ENCODE measurements around the gene DDX1. TPM values are rescaled to one million over a fixed set of nuclear protein-coding genes. Genes with fewer than 3 reads are reported as not detected.

Gene DDX1
- total RNA-seq, 2 donors from 2014 or later = 39.0 to 50.7 TPM

DNA sequence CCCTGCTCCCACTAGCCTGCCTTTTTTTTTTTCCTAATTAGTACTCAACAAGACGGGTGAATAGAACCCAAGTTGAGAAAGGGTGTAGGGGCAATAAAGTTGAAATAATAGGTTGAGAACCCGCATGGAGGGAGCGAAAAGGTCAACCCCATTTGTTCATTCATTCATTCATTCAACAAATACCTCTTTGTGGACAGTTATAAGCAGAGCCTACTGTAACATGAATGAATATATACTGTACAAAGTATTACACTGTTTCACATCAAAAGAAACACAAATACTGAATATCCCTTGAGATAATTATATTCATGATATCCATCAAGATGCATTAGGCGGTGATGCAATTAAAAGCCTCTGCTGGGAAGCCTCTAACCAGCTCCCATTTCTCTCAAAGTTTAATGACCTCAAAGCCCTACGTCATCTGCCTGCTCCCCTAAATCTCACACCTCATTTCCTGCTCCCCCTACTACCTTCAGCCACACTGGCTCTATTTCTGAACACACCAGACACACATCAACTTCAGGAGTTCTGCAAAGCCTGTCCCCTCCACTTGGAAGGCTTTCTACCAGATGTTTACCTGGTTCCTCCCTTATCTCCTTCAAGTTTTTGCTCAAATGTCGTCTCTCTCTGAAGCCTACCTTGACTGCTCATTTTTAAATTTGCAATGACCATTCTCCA, 29.2 kb upstream of the DDX1 start:
- no peak for DNase-seq (ENCODE audit: low spot score)
- Histone ChIP-seq H3K9me3 (no peaks in the 10 kb centered on the region), H3K27me3 (replicated peaks; ENCODE audit: insufficient read depth) (no peaks in the 10 kb centered on the region), H3K4me1 (replicated peaks) (peaks cover 7% of the 10 kb centered on the region), H3K27ac (peak overlapping the region in 1 of 2 donors; percentile 68), H3K4me3 (no peak overlapping the region), H3K36me3 (no peaks in the 10 kb centered on the region)
- no peak for TF ChIP-seq POLR2AphosphoS5 (IDR thresholded peaks at IDR 0.05)
- no peak for TF ChIP-seq CTCF (IDR thresholded peaks at IDR 0.05)
- no peak for TF ChIP-seq POLR2A (IDR thresholded peaks at IDR 0.05)
- 74% methylated on average over 6 of the region's 6 CpGs for WGBS
- intact Hi-C loops (cut with DNase I) = no loop called here

DNA sequence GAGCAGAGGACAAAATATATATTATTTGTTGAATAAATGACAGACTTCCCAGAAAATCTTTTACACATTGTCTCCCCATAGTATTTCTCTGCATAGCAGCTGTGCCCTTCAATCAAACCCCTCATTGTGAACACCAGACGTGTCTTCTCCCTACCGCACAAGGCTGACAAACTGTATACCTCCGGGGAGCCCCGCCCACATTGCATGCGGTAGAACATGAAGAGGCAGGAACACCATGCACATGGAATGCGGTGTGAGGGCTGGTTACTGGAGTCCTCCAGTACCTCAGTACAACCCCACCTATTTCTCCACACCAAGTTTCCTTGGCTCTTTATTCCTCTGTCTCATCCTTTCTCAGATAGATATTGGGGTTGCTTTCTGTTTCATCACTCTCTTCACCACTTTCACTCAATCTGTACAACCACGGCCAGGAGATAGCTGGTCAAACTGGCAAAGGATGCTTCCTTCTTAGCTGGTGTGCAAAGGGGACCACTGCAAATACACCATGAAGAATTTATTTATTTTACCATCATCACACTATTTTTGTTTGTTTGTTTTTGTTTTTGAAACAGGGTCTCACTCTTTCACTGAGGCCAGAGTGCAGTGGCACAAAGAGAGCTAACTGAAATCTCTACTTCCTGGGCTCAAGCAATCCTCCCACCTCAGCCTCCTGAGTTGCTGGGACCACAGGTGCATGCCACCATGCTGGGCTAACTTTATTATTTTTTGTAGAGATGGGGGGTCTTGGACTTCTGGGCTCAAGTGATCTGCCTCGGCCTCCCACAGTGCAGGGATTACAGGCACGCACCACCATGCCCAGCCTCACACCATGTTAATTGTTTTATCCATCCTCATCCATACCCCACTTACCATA, 28.2 kb upstream of the DDX1 start:
- no peak for TF ChIP-seq POLR2AphosphoS5 (IDR thresholded peaks at IDR 0.05)
- no peak for TF ChIP-seq CTCF (IDR thresholded peaks at IDR 0.05)
- TF ChIP-seq POLR2A (IDR thresholded peaks at IDR 0.05) = no peak
- peaks cover 7% of the 10 kb centered on the region for H3K4me1 ChIP-seq (replicated peaks)
- intact Hi-C loops (cut with DNase I) = no loop called here
- H3K27me3 ChIP-seq (replicated peaks; ENCODE audit: insufficient read depth) = no peaks in the 10 kb centered on the region
- H3K4me3 ChIP-seq = no peak overlapping the region
- 90% methylated on average over 9 of the region's 9 CpGs for WGBS
- no peak for DNase-seq (ENCODE audit: low spot score)
- no peaks in the 10 kb centered on the region for H3K9me3 ChIP-seq
- H3K36me3 ChIP-seq = no peaks in the 10 kb centered on the region
- no peak overlapping the region for H3K27ac ChIP-seq

- no peak for TF ChIP-seq POLR2A (IDR thresholded peaks at IDR 0.05)
- no peak for TF ChIP-seq POLR2AphosphoS5 (IDR thresholded peaks at IDR 0.05)
- no peak for TF ChIP-seq CTCF (IDR thresholded peaks at IDR 0.05)
- H3K4me3 ChIP-seq = no peak overlapping the region
Measured at GRCh38 chr2:15565392-15565791, 26.3 kb upstream of the DDX1 start.

GRCh38 chr2:15565994-15566671, 25.5 kb upstream of the DDX1 start:
- no peak overlapping the region for H3K27ac ChIP-seq
- H3K27me3 ChIP-seq (replicated peaks; ENCODE audit: insufficient read depth) = no peaks in the 10 kb centered on the region
- 0% methylated on average over 2 of the region's 2 CpGs for WGBS
- no peak for DNase-seq (ENCODE audit: low spot score)
- H3K4me3 ChIP-seq = no peak overlapping the region
- TF ChIP-seq CTCF (IDR thresholded peaks at IDR 0.05) = no peak
- no peak for TF ChIP-seq POLR2A (IDR thresholded peaks at IDR 0.05)
- TF ChIP-seq POLR2AphosphoS5 (IDR thresholded peaks at IDR 0.05) = no peak
- intact Hi-C loops (cut with DNase I) = no loop called here
- no peaks in the 10 kb centered on the region for H3K36me3 ChIP-seq
- no peaks in the 10 kb centered on the region for H3K9me3 ChIP-seq
- no peaks in the 10 kb centered on the region for H3K4me1 ChIP-seq (replicated peaks)

More at GRCh38 chr2:15565392-15565791, 26.3 kb upstream of the DDX1 start:
- Histone ChIP-seq H3K27me3 (replicated peaks; ENCODE audit: insufficient read depth) (no peaks in the 10 kb centered on the region), H3K36me3 (no peaks in the 10 kb centered on the region), H3K9me3 (no peaks in the 10 kb centered on the region), H3K27ac (no peak overlapping the region), H3K4me1 (replicated peaks) (no peaks in the 10 kb centered on the region)
- 86% methylated on average over 3 of the region's 3 CpGs for WGBS
- intact Hi-C loops (cut with DNase I) = no loop called here
- no peak for DNase-seq (ENCODE audit: low spot score)
